H1 (cell line): ENCODE results near the gene ASXL1.

Experiments used
- CTCF ChIP-seq, 3 experiments: IDR thresholded peaks; 1 replicate in 2 of 3; 2 replicates in 1 of 3; pipeline versions ENCODE4 v1.5.1 to v1.6.1; 2011; ENCODE audit warnings: low read length in 3 of 3, mild to moderate bottlenecking in 3 of 3, inconsistent platforms in 2 of 3, low read depth in 1 of 3, moderate library complexity in 1 of 3; ENCODE audit not compliant: insufficient read depth in 1 of 3; ENCODE audit errors: control extremely low read depth in 1 of 3
- POLR2A ChIP-seq, 2 experiments: IDR thresholded peaks; 1 replicate in 1 of 2; 2 replicates in 1 of 2; pipeline ENCODE4 v1.6.1; 2011; ENCODE audit warnings: low read depth in 2 of 2, low read length in 2 of 2, mild to moderate bottlenecking in 2 of 2; ENCODE audit errors: control extremely low read depth in 1 of 2
- TF ChIP-seq, protein P1 (sequence below): IDR thresholded peaks from 2 replicates; pipeline ENCODE4 v1.6.1; 2011; ENCODE audit warnings: low read length, improper control_type of control experiment

GRCh38 chr20:32437391-32438074 is 79.4 kb downstream of the ASXL1 start:
- TF ChIP-seq CTCF (IDR thresholded peaks at IDR 0.05; ENCODE audit: control extremely low read depth in 1 of 3, insufficient read depth in 1 of 3, low read depth in 1 of 3, low read length in 3 of 3), result peak; percentile 46 to 59 (median 56)
- no peak for TF ChIP-seq POLR2A (IDR thresholded peaks at IDR 0.05; ENCODE audit: control extremely low read depth in 1 of 2, low read depth in 2 of 2, low read length in 2 of 2)
- TF ChIP-seq, protein P1, sequence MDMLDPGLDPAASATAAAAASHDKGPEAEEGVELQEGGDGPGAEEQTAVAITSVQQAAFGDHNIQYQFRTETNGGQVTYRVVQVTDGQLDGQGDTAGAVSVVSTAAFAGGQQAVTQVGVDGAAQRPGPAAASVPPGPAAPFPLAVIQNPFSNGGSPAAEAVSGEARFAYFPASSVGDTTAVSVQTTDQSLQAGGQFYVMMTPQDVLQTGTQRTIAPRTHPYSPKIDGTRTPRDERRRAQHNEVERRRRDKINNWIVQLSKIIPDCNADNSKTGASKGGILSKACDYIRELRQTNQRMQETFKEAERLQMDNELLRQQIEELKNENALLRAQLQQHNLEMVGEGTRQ, result no peak
